GM21786 (cell line): Measurements from ENCODE around the gene NR4A3.
"Not testable (repeated sequence)": the region's sequence is repeated elsewhere in the genome, so short reads cannot be mapped to it uniquely, and the experiment has no call there.

Experiments
- ATAC-seq: cut with Tn5 transposase; IDR thresholded peaks from one replicate; pipeline ENCODE4 v1.9.1; 2021; ENCODE audit not compliant: unreplicated experiment

The NR4A3 gene

DNA sequence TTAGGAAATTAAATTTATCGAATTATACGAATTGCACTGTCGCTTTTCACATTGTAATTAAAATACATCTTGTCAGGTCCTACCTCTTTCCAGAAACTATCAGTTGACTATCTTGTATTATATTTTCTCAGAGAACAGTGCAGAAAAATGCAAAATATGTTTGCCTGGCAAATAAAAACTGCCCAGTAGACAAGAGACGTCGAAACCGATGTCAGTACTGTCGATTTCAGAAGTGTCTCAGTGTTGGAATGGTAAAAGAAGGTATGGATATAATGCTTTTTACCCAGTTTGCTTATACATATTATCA lies 10.8 kb downstream of the NR4A3 start:
- ATAC-seq, result no peak

DNA sequence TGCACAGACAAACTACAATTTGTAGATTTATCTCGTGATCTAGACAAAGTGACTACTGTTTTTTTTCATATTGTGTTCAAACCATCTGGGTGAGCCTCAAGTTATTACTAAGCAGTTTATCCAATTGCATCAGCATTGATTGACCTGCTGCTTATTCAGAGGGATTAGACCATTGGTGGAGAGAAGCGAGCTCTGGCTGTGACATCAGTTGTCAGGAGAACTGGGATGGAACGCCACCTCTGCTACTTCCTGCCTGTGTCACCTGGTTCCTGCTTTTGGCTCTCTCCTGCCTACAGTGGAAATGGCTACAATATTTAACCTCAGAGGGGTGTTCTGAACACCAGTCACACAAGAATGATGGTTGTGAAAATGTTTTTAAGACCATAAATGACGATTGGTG lies 12.1 kb downstream of the NR4A3 start:
- ATAC-seq, result no peak

DNA sequence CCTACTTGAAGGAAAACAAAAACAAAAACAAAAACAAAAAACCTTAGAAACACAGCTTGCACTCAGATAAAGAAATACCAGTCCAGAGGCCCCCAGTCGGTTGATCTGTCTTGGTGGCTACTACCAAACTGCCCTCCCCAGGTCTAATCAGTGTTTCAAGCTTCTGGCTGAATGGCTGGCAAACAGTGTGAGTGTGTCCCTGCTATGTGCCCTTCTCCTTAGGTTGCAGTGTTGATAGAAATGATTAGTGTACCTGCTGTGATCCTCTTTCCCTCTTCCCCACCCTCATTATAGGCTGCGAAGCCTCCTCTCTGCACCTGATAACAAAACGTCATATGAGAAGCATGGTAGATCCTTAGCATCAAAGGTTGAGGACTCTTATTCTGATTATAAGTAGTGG lies 12.8 kb downstream of the NR4A3 start:
- ATAC-seq, result no peak

DNA sequence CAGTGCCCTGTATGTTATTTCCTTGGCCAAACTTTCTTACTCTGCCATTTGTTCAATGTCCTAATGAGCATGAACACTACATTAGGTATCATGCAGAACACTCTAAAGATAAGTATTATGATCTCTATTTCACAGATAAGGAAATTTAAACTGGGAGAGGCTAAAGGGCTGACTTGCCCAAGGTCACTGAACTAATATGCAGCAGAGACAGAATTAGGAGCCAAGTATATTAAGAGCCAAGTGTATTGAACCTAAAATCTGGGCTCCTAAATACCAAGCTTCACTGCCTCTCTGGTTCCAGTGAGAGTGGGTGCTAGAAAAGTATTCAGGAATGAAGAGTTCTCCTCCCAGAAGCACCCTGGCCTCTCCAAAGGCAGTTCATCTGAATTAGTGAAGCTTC lies 13.5 kb downstream of the NR4A3 start:
- ATAC-seq, result no peak

DNA sequence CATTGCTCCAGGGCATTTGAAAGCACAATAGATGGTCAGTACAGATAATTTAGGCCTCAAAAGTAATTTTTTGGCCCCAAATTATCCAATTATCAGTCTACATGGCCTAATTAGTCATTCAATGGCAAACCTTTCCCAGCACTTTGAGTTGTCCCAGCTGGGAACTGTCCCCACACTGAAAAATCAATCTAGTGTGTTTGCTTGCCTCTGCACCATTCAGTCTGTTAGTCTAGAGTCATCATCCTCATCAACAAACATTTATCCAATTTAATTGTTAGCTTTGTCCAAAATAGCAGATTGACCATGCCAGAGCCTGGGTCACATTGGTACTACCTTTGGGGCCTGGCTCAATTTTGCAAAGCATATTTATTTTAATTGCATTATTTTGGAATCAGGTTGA lies 13.9 kb downstream of the NR4A3 start:
- no peak for ATAC-seq

DNA sequence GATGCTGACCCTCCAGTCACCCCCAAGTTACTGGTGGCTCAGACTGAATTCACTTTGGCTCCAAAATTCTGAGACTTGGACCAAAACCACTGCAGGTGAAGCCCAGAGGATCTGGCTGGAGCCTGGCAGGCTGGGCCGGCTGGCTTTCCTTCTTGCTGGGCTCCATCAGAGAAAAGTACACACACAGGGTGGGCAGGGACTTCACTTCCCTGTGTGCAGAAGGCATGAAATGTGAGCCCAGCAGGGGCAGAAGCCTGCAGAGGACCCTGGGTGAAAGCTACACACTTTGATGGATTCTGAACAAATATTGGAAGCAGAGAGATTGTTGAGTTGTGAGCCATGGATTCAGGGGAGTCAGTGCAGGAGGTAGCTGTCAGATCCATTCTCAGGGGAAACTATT lies 18.4 kb downstream of the NR4A3 start:
- ATAC-seq, result no peak

DNA sequence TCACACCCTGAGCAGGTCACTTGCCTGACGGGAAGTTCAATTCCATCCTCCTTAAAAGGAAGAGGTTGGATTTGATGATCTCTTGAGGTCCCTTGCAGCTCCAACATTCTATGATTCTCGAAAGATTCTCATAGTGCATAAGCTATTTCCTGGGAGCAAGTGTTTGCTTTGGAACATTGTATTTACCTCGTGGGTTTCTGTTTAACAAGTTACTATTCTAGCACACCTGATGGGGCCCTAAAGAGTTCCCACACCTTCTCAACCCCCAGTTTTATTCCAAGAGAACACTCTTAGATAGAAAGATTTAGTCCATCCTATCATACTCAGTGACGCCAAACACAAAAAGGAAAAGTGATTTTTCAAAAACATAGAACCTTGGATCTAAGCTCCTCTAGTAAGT lies 23.4 kb downstream of the NR4A3 start:
- ATAC-seq, result no peak

DNA sequence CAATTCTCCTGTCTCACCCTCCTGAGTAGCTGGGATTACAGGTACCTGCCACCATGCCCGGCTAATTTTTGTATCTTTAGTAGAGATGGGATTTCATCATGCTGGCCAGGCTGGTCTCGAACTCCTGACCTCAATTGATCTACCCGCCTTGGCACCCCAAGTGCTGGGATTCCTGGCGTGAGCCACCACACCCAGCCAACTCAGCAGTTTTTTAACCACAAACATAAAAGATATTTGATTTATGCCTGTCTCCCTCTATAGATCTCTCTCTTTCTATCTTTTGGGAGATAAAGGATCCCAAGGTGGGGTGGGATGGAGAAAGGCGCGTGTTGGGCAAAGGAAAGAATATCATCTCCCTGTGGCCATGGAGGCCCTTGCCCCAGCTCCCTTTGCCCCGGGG lies 26.8 kb downstream of the NR4A3 start:
- no peak for ATAC-seq

DNA sequence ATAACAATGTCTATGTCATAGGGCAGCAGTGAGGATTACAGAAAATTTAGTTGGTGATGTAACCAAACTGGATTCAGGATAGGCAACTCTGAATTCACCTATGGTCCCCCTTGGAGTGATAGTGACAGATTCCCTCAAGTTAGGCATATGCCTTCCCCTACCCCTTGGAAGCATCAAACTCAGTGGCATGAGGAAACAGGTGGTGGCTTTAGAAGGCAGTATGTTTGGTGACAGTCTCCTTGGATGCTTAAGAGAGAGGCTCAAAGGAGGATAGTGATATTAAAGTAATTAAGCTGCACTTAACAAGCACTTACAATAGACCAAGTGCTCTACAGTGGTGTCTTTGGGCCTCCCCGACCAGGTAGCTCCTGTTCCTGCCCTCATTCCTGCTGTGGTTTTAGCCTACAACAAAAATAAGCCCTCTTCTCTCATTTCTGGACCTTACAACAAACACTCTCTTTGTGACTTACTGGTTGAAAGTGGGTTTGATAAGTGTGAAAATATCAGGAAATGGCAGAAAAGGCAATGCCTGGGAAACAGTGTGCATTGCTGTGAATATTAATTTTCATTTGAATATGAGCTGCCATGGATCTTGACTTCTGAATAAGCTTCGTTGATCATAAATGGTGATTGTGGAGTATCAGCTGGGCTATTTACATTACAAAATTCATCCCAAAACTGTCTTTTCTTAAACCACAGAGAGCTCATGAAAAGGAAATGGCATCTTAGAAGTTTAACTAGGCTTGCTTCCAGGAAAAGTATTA lies 29.2 kb downstream of the NR4A3 start:
- ATAC-seq, result peak; percentile 8

DNA sequence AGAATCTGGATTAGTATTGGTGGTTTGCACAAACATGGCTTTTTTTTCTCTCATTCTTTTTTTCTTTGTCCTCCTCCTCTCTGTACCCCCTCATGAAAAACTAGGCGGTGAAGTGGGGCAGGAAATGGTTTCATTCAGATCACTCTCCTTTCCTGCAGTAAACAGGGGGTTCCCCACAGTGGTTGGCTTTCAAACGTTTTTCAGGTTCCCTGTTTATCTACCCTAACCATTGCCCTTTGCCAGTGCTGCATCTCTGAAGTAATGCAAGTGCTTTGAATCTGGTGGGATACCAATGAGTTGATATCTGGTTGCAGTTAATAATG lies 29.8 kb downstream of the NR4A3 start:
- peak; percentile 90 for ATAC-seq

DNA sequence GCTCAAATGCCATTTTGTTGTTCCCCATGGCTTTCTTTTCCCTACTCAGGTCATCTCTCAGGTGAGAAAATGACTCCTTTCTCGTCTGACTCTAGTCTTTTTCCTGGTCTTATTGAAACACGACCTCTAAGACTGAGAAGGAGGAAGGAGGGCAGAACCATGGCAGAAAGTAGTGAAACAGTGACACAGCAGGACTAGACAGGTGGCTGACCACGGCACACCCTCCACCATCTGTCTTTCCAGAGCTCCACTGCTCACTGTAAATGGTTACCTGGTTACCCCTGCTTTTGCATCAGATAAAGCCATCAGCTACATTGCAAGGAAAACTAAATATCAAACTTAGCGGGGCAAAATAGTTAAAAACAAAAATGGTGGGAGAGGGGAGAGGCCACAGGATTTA lies 30.9 kb downstream of the NR4A3 start:
- ATAC-seq, result no peak

DNA sequence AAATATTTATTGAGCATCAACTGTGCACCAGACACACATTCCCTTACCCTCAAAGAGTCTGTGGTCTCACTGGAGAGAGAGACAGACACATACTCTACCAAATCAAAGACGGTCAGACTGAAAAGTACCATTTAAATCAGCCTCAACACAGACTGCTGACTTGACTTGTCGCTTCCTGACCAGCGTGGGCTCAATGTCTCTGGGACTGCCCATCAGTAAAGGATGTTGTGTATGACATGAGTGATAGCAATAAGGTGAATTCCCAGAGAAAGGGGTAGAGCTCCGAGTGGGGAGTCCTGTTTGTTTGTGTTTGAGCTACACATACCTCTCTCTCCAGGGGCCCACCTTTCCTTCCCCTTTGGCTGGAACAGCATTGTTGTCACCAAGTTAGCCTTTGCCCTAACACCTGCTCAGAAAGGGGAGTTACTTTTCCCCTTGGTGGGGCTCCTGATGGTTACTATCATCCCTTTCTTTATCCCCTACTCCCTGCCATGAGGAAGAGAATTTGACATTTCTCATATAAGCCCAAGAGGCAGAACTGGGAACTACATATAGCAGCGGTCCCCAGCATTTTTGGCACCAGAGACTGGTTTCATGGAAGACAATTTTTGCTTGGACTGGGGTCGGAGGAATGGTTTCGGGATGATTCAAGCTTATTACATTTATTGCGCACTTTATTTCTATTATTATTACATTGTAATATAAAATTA lies 33.9 kb downstream of the NR4A3 start:
- ATAC-seq, result no peak

DNA sequence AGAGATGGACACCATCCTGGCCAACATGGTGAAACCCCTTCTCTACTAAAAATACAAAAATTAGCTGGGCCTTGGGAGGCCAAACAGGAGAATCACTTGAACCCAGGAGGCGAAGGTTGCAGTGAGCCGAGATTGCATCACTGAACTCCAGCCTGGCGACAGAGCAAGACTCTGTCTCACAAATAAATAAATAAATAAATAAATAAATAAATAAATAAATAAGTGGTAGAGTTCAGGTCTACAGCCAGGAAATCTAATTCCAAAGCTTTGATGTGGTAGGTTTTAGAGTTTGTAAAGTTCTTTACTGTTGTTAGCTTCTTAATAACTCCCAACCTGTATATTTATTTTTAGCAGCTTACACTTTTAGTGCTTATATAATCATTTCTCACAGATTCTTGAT lies 35.9 kb downstream of the NR4A3 start:
- ATAC-seq, result not testable (repeated sequence)

DNA sequence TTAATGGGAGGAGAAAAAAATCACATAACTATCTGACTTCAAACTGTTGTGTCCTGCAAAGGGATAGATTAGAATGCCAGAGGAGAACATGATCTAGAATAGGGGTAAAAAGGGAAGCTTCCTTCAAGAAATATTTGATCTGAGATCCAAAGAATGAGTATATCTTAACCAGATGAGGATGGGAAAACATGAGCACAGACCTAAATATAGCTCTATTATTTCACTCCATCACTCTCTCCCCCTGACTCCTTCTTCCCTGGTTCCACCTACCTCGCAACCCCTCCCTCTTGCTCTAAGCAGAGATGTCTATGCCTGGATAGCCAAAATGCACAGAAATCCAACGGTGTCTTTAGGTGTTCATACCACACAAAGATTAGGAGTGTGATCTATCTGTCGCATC lies 36.4 kb downstream of the NR4A3 start:
- no peak for ATAC-seq

DNA sequence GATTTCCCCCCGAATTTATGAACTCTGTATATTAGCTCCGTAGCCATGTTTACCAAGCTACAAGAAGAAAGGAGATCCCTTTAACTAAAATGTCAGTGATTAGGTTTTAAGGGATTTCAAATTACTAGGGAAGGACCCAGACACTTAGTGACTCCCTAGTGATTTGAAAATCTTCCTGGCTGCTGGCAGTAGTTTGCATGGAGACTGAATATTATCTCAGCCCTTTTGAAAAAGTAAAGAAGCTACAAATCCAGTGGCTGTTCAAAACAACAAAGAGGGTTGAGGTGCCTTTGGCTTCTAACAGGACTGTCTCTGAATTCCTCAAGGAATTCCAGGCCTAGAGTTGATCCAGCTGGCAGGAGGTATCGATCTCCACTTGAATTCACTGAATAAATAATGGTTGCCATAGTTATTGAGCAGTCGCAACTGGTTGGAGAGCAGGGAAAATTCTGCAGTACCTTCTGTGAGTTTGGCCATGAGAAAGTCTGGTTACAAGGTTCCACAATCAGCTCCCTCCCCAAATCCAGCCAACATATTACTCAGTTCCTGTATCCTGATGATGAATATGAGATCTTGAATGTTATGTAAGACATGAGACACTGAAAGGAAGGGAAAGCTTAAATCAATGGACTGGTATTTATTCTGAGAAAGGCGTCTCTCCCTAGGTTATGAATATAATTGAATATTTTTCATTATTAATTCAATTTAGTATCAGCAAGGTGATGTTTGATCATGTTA lies 37.7 kb downstream of the NR4A3 start:
- ATAC-seq, result no peak

DNA sequence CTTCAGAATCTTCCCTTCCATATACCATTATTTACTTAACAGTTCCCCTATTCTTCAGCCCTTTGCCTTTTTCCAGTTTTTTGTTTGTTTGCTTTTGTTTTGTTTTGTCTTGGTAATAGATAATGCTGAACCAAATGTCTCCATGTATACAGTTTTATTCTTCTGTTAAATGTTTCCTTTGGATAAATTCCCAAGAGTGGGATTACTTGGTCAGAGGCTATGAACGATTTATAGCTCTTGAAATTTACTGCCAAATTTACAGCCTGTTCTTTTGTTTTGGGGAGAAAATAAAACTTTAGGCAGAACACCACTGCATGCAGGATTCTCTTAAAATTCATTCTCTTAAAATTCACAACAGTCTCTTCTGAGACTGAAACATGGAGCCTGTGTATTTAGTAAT lies 38.6 kb downstream of the NR4A3 start:
- no peak for ATAC-seq

DNA sequence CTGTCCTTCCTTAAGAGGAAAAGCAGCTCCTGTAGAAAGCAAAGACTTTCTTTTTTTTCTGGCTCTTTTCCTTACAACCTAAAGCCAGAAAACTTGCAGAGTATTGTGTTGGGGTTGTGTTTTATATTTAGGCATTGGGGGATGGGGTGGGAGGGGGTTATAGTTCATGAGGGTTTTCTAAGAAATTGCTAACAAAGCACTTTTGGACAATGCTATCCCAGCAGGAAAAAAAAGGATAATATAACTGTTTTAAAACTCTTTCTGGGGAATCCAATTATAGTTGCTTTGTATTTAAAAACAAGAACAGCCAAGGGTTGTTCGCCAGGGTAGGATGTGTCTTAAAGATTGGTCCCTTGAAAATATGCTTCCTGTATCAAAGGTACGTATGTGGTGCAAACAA lies 42.3 kb downstream of the NR4A3 start:
- ATAC-seq, result no peak

DNA sequence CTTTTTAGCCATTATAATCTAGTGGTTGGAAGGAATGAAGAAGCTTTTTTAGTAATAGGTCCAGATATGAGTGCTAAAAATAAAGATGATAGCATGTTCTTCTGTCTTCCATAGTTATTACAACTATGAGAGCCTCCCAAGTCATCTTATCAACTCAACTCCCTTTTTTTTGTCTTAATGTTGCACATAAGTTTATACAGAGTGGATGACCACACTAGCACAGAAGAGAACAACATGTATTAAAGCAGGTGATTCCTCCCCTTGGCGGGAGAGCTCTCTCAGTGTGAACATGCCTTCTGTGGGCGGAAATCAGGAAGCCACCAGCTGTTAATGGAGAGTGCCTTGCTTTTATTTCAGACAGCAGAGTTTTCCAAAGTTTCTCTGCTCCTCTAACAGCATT lies 44.7 kb downstream of the NR4A3 start:
- no peak for ATAC-seq

DNA sequence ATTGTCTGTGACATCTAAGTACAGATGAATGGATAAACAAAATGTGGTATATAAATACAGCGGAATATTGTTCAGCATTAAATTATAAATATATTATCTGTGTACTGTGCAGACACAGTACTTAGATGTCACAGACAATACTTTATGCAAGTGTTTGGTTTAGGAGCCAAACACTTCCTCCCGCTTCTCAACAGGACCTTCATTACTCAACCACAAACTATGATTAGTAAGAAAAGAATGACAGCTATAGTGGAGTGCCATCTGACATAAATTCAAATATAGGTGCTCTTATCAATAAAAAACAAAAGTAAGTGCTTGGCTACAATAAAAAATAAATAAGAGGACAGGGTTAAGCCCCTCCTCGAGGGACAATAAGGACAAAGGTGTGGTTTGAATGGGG lies 45.9 kb downstream of the NR4A3 start:
- ATAC-seq, result peak; percentile 18

DNA sequence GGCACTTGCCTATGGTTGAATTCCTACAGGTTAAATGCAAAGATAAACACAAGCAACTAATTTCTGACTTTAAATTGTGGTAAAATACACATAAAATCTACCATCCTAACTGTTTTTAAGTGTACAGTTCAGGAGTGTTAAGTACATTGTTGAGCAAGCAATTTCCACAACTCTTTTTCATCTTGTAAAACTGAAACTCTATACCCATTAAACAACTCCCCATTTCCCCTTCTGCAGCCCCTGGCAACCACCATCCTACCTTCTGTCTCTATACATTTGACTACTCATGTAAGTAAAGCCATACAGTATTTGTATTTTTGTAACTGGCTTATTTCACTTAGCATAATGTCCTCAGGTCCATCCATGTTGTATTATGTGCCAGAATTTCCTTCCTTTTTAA lies 46.3 kb downstream of the NR4A3 start:
- ATAC-seq, result peak; percentile 66

DNA sequence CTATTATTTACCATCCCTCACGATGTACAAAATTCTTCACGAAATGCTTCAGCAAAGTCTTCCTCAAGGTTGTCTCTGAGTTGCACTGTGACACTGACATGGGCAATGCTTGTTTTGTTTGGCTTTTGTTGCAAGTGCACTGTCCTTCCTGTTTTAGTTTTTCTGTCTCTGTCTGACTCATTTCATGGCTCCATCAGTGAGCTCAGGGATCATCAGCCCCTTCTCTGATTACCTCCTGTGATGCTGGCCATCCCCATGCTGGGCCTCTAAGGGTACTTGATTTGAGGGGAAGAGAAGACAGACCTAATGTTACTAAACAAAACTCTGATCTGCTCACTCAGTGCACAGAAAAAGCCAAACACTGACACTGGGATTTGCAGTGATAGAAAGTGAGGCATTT lies 47.2 kb downstream of the NR4A3 start:
- peak; percentile 87 for ATAC-seq

DNA sequence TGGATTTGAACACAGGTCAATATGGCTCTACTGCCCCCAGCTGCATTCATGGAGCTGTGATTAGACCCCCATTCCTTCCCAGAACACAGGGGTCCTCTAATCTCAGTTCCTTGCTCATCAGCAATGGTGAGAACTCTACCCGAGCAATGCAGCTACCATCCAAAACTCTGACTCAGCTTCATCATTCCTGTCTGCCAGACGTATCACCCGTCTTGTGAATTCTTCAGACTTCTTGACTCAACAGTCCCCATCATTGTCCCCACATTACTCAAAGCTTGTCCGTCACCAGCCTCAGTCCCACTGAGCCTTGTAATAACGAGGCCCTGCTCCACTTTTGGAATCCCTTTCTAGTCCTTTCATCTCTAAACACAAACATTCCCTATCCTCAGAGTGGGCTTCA lies 48.4 kb downstream of the NR4A3 start:
- ATAC-seq, result no peak
